ENCODE results near the gene MAGEC2. TPM values are rescaled to one million over a fixed set of nuclear protein-coding genes. Genes with fewer than 3 reads are reported as not detected.

MAGEC2 gene
- total RNA-seq, 1 donor from 2014 or later = not detected

DNA sequence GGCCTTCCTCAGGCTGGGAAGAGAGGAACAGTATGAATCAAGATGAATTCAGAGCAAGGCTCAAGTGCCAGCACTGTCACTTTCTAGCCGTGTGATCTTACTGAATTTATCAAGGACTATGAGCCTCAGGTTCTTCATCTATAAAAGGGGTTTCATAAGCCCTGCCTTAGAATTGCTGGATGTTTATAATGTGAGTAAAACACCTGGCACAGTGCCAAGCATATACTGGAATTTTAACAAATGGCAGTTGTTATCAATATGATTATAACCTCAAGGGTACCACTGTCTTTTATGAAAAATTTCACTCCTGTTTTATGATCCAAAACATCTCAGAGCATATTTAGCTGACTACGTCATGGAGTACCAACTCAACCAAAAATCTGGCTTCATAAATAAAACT, 4.0 kb downstream of the MAGEC2 start:
- TF ChIP-seq, protein P1, sequence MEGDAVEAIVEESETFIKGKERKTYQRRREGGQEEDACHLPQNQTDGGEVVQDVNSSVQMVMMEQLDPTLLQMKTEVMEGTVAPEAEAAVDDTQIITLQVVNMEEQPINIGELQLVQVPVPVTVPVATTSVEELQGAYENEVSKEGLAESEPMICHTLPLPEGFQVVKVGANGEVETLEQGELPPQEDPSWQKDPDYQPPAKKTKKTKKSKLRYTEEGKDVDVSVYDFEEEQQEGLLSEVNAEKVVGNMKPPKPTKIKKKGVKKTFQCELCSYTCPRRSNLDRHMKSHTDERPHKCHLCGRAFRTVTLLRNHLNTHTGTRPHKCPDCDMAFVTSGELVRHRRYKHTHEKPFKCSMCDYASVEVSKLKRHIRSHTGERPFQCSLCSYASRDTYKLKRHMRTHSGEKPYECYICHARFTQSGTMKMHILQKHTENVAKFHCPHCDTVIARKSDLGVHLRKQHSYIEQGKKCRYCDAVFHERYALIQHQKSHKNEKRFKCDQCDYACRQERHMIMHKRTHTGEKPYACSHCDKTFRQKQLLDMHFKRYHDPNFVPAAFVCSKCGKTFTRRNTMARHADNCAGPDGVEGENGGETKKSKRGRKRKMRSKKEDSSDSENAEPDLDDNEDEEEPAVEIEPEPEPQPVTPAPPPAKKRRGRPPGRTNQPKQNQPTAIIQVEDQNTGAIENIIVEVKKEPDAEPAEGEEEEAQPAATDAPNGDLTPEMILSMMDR (IDR thresholded peaks at IDR 0.05; ENCODE audit: unreplicated experiment) = no peak
- no peak for DNase-seq (ENCODE audit: low spot score)
- no peaks in the 10 kb centered on the region for H3K9me3 Mint-ChIP-seq (ENCODE audit: unreplicated experiment)
- H3K4me1 Mint-ChIP-seq (ENCODE audit: unreplicated experiment) = no peaks in the 10 kb centered on the region
- H3K27me3 Mint-ChIP-seq (ENCODE audit: unreplicated experiment) = peaks cover 6% of the 10 kb centered on the region
- no peak overlapping the region for H3K27ac Mint-ChIP-seq (ENCODE audit: unreplicated experiment)
- H3K4me3 Mint-ChIP-seq (ENCODE audit: unreplicated experiment) = no peak overlapping the region
- peaks cover 4% of the 10 kb centered on the region for H3K36me3 Mint-ChIP-seq (ENCODE audit: low read depth, unreplicated experiment)

DNA sequence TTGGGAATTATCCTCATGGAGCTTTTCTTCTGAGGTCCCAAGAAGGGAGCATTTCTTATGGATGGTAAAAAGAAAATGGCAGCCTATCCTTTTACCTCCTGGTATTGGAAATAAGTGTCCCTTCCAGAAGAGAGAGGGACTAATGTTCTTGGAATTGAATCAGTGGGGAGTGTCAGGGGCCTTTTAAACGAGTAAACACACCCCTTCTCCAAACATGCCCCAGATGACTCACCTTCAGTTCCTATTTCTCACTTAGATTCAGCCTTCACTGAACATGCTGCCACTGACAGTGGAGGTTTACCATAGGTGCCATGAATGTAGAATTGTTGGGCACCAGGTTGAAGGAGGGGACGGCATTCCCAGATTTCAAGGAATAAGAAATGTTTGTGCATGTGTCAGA, 19.0 kb downstream of the MAGEC2 start:
- peaks cover 2% of the 10 kb centered on the region for H3K27me3 Mint-ChIP-seq (ENCODE audit: unreplicated experiment)
- TF ChIP-seq, protein P1 (IDR thresholded peaks at IDR 0.05; ENCODE audit: unreplicated experiment) = no peak
- no peak for DNase-seq (ENCODE audit: low spot score)
- no peak overlapping the region for H3K27ac Mint-ChIP-seq (ENCODE audit: unreplicated experiment)
- no peaks in the 10 kb centered on the region for H3K9me3 Mint-ChIP-seq (ENCODE audit: unreplicated experiment)
- H3K4me1 Mint-ChIP-seq (ENCODE audit: unreplicated experiment) = peaks cover 3% of the 10 kb centered on the region
- H3K4me3 Mint-ChIP-seq (ENCODE audit: unreplicated experiment) = no peak overlapping the region
- H3K36me3 Mint-ChIP-seq (ENCODE audit: low read depth, unreplicated experiment) = no peaks in the 10 kb centered on the region

DNA sequence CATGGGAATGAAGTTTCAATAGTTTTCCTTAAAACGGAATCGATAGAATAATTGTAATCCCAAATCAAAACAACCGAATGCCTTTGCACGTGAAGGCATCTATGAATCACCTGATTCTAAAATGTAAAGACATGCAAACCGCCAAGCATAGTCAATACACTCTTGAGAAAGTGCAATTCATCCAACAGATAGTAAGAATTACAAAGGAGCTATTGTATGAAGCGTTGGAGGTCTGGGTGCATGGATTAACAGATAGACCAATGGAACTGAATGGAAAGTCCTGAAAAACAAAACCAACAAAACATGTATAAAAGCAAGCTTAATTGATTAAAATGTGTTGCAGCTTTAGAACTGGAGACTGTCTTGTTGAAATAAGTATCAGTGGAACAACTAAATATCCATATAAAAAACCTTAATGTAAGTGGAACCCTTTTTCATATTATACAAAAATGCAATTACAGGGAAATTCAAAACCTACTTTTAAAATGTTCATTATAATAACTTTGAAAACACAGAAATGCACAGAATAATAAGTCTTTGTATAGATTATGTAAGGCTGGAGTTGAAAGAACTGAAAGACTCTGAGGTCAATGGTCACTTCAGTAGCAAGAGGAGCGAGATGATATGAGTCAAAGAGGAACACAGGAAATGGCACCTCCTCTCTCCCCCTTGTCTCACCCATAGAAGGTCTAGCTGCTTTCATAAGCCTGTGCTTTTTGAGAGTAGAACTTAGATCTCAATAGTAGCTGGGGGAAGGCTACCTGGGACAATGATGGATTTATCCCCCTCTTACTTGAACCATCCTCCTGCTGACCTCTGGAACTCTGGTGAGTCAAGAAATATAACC, 20.1 kb downstream of the MAGEC2 start:
- H3K4me1 Mint-ChIP-seq (ENCODE audit: unreplicated experiment) = peaks cover 3% of the 10 kb centered on the region
- H3K27ac Mint-ChIP-seq (ENCODE audit: unreplicated experiment) = no peak overlapping the region
- DNase-seq (ENCODE audit: low spot score) = no peak
- peaks cover 2% of the 10 kb centered on the region for H3K27me3 Mint-ChIP-seq (ENCODE audit: unreplicated experiment)
- no peaks in the 10 kb centered on the region for H3K36me3 Mint-ChIP-seq (ENCODE audit: low read depth, unreplicated experiment)
- no peak overlapping the region for H3K4me3 Mint-ChIP-seq (ENCODE audit: unreplicated experiment)
- no peaks in the 10 kb centered on the region for H3K9me3 Mint-ChIP-seq (ENCODE audit: unreplicated experiment)
- TF ChIP-seq, protein P1 (IDR thresholded peaks at IDR 0.05; ENCODE audit: unreplicated experiment) = no peak

DNA sequence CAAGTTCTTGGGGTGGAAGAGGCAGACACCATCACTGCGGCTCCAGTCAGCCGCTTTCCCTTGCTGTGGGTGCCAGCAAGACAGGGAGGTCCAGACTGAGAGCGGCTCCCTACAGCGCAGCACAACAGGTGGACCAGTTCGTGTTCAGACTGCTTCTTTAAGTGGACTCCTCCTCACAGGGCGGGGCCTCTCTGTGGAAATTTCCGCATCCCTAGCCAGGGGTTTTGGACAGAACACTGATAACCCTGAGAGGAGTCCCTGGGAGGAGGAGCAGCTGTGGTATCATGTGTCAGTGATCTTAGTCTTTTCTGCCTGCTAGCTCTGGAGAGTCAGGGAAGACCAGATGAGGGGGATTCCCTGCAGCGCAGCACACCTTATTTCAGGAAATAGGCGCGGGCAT, 48.5 kb downstream of the MAGEC2 start:
- H3K27me3 Mint-ChIP-seq (ENCODE audit: unreplicated experiment) = peaks cover 1% of the 10 kb centered on the region
- no peaks in the 10 kb centered on the region for H3K9me3 Mint-ChIP-seq (ENCODE audit: unreplicated experiment)
- no peak overlapping the region for H3K27ac Mint-ChIP-seq (ENCODE audit: unreplicated experiment)
- H3K36me3 Mint-ChIP-seq (ENCODE audit: low read depth, unreplicated experiment) = no peaks in the 10 kb centered on the region
- H3K4me1 Mint-ChIP-seq (ENCODE audit: unreplicated experiment) = peaks cover 10% of the 10 kb centered on the region
- TF ChIP-seq, protein P1 (IDR thresholded peaks at IDR 0.05; ENCODE audit: unreplicated experiment) = no peak
- no peak overlapping the region for H3K4me3 Mint-ChIP-seq (ENCODE audit: unreplicated experiment)
- no peak for DNase-seq (ENCODE audit: low spot score)

Data from endothelial cell (in vitro differentiated cells).